GM21360 (cell line): ENCODE results near the gene SLFN12.
A peak's percentile ranks its signal among the peaks of the same experiment; 100 is the strongest.
"Not testable (repeated sequence)": the region's sequence is repeated elsewhere in the genome, so short reads cannot be mapped to it uniquely, and the experiment has no call there.

ENCODE experiments used
- ATAC-seq: cut with Tn5 transposase; IDR thresholded peaks from one replicate; pipeline ENCODE4 v1.9.1; 2021; ENCODE audit warnings: mild to moderate bottlenecking, moderate library complexity; ENCODE audit not compliant: unreplicated experiment

SLFN12 gene

DNA sequence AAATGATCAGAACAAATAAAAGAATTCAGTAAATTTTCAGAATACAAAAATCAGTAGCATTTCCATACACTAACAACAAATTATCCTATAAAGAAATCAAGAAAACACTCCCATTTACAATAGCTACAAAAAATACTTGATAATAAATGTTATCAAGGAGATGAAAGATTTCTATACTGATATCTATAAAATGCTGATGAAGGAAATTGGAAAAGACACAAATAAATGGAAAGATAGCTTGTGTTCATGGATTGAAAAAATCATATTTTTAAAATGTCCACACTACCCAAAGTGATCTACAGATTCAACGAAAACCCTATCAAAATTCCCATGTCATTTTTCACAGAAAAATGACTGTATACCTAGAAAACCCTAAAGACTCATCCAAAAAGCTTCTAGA, 18.1 kb downstream of the SLFN12 start:
- no peak for ATAC-seq

DNA sequence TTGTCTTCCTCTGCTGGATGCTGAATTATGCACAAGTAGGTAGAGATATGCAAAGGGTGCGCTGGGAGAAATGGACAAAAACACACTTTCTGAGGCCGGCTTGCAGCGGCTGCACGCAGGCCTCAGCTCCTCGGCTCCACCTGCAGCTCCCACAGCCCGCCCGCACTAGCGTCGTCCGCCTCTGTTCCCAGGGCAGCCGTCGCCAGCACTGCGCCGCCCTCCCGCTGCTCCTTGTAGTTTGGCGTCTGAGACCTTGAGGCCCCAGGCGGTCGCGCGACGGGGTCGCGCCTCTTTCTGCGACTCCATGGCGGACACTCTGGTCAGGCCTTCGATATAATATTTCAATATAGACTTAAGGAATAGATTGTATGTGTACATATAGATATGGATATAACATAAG, 24.8 kb downstream of the SLFN12 start:
- ATAC-seq: no peak

DNA sequence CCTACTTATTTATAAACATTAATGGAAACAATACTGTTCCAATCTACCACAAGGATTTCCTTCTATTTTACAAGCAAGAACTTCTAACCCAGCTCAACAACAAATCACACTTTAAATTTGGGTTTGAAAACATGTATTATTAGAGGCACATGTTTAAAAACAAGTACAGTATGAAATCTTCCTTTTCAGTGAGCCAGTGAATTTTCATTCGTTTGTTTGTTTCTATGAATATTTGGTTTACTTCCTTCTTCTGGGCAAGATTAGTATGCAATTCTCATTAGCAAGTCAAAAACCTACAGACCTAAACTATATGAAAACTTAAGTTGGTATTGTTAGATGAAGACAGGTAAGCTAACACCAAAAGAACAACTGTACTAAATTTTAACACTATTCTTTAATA, 25.7 kb downstream of the SLFN12 start:
- ATAC-seq: no peak

DNA sequence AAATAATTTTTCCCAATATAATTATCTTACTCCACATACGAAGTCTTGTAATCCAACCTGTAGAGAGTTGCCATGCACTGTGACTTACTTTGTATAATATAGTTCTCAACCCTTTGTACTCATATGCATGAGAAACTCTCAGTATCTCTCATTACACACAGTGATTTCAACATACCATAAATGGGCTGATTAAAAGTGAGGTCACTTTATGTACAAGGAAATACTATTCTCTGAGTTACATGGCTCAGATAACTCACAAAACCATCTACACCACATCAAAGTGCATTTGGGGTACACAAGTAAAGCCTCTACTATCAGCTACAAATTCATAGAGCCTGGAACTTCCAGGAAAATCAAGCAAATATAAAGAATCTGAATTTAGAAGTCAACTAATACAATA, 27.9 kb downstream of the SLFN12 start:
- ATAC-seq: no peak

DNA sequence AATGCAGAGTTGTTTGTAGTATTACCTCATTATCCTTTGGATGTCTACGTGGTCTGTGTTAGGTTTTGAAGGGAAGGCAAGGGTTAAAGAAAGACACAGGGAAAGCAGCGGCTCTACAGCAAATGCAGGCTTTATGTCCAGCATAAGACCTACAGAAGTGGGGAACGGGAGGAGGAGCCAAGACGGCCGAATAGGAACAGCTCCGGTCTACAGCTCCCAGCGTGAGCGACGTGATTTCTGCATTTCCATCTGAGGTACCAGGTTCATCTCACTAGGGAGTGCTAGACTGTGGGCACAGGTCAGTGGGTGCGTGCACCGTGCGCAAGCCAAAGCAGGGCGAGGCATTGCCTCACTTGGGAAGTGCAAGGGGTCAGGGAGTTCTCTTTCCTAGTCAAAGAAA, 38.5 kb downstream of the SLFN12 start:
- not testable (repeated sequence) for ATAC-seq

DNA sequence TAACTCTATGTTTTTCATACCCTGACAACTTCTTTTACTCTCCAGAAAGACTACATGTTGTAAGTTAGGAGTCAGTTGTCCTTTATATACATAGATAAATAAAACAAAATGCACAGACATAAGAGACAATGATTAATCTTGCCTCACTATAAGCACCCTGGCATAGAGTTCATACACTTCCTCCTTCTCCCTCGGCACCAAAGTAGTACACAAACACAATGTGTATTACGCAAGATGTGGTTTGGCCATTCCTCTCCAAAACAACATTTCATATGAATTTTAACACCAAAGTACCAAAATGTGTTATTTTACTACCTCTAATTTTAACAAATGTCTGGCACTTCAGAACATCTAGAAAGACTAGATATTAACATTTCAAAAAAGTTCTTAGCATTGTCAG, 41.6 kb downstream of the SLFN12 start:
- ATAC-seq: no peak

DNA sequence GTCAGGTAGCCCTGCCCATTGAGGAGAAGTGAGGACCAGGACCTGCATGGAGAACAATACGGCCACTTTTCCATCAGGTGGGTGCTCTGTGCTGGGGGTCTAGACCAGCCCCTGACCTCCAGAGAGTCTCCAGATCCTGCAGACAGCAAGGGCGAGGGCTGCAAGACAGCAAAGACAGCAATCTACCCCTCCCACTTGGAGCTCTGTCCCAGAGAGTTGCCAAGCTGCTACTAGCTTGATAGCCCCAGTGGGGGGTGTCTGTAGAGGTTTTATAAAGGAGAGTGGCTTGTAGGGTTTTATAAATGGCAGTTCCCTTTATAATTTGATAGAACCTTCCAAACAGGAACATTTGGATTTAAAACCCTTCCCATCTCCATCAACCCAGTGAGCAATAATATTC, 42.1 kb downstream of the SLFN12 start:
- ATAC-seq: no peak

DNA sequence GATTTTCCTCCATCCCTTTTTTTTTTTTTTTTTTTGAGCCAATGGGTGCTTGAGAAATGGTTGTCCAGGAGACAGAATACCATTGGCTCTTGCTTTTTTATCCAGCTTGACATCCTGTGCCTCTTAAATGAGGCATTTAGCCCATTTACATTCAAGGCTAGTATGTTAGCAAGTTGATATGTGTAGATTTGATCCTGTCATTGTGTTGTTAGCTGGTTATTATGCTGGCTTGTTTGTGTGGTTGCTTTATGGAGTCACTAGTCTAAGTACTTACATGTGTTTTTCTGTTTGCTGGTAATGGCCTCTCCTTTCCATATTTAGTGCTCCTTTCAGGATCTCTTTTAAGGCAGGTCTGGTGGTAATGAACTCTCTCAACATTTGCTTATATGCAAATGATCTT, 44.8 kb downstream of the SLFN12 start:
- no peak for ATAC-seq

DNA sequence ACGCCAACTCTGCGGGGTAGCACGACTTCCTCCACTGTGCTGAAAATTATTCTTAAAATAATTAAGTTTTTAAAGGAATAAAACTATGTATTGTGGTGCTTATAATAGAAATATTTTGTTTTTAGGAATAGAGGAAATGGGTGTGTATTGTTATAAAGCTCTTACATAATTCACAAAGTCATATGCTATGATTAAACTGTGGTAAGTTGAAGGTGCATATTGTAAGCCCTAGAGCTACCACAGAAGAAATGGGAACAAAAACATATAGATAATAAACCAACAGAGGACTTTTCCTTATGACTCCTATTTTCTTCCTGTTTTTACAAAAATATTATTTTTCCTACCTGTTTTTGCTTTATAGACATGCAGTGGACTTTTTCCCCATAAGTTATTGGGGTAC, 54.6 kb downstream of the SLFN12 start:
- no peak for ATAC-seq

DNA sequence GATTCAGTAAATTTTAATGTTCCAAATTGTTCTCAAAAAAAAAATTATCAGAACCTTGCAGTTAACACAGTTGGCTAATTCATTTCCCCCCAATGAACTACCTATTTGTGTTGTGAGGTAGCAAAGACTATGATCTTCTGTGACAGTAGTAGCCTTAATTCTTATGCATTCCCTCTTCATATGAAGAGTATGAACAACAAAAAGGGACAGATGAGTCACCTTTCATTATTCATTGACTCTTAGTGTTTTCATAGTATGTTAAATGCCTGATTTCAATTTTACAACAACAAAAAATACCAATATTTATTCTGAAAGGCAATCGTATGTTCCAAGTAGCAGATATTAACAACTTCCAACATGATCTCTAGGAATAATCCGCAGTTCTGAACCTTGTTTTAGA, 55.2 kb downstream of the SLFN12 start:
- ATAC-seq: no peak

DNA sequence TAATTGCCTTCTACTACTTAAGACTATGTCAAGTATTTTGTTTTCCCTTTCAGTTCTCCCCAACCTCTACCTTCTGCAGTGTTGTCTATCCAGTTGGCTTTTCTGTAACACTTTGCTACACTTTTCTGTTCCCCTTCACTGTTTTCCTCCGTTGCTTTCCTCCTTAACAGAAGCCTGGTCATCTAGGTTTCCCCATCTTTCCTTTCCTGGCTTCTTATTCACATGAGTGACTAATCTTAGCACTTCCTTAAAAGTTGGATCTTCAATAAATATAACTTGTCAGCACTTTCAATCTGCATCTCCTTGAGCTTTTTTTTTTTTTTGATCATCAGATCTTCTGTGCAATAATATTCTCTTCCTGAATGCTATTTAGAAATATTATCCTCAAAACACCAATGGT, 56.1 kb downstream of the SLFN12 start:
- ATAC-seq: no peak

DNA sequence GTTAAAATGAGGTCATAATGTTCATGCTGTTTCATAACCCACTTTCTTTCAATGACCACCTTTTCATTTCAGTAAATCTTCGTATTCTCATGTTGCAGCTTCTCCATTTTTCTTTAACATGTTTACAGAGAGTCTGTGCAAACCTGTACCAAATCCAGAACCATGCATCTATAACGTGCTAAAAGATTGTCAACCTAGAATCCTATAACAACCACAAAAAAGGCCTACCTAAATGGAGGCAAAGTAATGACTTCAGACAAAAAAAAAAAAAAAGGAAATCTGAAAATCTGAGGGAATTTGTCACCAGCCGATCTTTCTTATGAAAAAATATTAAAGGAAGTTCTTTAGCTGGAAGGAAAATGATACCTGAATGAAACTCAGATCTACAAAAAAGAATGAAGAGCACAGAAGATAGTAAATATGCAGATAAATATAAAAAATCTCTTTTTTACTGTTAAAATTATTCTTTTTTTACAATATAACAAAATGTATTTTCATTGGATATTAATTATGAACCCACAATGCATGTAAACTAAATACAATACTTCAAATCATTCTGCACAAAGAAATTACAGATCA, 57.4 kb downstream of the SLFN12 start:
- no peak for ATAC-seq

DNA sequence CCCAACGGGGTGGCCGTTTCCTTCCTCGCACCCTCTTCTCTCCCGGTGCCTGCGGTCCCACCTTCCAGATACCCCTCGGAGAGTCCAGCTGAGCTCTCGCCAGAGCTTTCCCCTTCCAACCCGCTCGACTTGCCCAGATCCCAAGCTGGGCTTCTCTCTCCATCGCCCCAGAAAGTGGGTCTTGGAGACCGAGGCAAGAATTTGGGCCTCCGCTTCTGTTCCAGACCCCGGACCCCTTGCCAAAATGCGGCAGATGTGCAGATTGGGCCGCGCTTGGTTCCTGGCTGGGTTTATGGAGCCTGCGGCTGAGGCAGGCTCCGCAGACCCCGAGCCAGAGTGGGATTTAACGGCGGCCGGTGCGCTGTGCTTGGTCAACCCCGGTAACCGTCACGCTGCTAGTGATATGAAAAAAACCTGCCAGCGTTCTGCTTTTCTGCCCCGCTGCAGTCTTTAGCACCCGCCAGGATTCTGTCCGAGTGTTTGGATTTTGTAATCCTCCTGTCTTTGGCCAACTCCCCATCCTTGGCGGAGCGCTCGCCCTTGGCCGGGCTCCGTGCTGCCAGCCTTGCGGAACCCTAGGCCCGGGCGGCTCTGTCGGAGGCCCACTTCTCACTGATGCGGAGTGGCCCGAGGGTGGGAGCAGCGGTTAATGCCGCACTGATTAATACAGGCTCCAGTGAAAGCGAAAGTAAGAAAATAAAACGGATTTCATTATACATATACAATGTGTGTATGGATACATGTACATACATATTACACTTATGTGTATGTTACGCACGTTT, 58.1 kb downstream of the SLFN12 start:
- no peak for ATAC-seq

DNA sequence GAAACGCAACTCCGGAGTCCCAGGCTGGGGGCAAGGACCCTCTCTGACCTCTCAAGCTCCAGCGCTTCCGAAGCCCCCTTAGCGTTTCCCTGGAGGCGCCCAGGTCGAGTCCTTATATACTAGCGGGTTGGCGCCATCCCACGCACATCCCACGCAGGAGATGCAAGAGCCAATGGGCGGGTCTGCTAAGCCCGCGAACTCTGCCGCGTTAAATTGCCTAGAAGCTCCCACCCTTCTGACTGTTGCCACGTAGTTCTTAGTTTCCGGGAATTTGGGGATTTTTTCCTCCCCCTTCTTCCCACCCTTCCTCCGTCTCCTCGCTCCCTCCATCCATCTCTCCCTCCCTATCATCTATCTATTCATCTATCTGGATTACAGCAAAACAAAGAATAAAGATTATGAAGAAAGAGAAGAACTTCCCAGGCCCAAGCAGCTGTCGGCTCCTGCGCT, 58.7 kb downstream of the SLFN12 start, which contains the start of gene SLFN11:
Gene SLFN11, minus strand, starts transcription at position 88 of the 450 bp plus-strand sequence. CDS start 9,814 bp downstream, outside the sequence.
- no peak for ATAC-seq

DNA sequence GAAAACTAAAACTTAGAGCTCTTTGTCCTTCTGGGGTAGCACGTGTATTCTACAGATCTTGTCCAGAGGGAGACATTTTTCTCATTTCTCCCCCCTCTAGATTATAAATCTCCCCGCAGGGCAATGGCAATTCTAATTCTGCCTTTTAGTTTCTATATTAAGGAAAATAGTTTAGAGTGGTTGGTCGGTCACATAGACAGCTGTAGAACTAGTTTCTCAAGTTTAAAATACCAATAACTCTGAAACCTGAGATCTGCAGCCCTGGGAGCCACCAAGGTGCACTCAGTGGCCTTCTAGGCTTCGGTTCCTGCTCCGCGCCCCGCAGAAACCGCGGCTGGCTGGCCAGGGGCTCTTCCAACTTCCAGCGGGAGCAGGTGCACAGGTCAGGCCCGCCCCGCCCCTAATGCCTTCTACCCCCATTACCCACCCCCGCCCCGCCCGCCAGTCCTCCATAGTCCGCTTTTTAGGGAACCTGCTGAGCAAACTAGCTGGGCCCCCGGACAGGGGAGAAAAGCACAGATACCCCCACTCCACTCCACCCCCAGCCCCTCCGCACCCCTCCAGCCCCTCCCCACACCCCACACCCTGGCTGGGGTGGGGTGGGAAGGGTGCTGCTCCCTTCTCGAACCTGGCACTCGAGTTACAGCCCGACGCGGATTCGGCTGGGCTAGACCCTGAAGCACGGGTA, 59.3 kb downstream of the SLFN12 start:
- ATAC-seq: no peak

DNA sequence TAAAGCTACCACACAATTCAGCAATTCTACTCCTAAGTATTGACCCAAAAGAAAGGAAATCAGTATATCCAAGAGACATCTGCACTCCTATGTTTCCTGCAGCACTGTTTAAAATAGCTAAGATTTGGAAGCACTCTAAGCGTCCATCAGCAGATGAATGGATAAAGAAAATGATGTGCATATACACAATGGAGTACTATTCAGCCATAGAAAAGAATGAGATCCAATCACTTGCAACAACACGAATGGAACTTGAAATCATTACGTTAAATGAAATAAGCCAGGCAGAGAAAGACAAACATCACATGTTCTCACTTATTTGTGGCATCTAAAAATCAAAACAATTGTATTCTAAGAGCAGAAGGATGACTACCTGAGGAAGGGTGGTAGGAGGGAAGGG, 60.4 kb downstream of the SLFN12 start:
- no peak for ATAC-seq

DNA sequence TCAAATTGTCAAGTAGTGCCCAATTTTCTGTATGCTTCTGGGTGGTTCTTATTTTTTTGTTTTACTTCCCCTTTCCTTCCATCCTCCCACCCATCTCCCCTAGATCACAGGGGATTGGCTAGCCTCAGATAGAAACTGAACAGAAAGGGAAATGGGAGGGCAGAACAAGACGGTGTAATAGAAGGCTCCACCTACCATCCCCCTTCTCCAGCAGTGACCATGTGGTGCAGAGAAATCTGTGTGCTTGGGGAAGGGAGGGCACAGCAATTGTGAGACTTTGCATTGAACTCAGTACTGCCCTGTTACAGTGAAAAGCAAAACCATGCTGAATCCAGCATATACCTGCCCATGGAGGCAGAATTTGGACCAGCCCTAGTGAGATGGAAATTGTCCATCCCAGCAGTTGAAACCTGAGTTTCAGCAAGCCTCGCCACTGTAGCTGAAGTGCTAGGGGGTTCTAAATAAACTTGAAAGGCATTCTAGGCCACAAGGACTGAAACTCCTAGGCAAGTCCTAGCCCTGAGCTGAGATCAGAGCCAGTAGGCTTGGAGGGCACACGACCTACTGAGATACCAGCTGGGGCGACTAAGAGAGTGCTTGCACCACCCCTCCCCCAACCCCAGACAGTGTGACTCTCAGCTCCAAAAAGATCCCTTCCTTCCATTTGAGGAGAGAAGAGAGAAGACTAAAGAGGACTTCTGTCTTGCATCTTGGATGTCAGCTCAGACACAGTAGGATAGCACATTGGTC, 64.0 kb downstream of the SLFN12 start:
- peak; percentile 84 for ATAC-seq

DNA sequence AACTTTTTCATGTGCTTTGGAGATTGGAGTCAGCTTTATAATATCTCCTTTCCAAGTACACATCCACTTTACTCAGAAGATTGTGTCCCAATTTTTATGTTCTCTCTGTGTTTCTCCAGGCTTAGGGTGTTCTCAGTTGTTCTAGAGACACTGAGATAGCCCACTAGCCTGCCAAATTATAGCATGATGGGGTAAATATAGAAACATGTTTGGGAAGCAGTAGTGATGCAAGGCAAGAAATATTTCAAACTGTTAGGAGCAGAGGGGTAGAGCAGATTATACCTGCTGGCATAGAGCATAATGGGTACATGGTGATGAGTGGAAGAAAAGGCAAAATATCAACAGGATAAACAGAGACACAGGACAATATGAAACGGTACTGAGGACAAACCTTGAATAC, 71.3 kb downstream of the SLFN12 start:
- no peak for ATAC-seq
